CD4-positive, alpha-beta T cell treated with Interferon gamma for 1 hour (primary cell): Measurements from ENCODE around the gene NTM.

Experiments used
- DNase-seq: peaks from one replicate; pipeline ENCODE4 v3.0.0-alpha.2; 2020

NTM gene

DNA sequence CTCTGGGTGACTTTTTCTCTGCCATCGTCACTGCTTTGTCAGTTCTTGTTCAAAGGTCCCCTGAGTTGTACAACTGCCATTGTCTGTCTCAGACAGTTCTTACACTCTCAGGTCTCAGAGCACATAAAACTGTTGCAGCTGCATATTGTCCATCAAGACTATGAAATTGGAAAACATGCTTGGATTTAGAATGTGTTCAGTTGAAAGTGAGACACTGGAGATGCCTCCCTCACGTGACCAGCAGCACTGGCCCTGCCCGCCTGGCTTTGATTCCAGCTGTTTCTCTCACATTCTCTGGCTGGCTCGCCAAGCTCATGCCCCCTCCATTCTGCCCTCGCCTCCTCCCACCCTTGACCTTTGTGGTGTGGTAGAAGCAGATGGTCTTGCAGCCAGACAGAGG is 244.2 kb downstream of the NTM start:
- no peak for DNase-seq

DNA sequence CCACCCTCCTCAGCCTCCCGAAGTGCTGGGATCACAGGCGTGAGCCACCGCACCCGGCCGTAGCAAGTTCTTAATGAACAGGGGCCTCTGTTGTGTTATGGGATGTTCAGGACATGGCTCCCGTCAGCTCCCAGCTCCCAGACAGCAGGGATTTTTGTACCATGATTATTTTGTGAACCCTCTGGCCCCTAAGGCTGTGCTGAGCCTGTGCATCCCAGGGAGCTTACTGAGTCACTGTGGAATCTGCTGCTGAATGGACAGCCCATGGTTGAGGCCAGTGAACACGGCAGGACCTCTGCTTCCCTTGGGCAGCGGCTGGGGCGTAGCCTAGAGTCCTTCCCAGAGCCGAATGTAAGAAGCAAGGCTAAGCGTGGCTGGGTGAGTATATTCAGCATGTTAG is 245.2 kb downstream of the NTM start:
- no peak for DNase-seq

- no peak for DNase-seq
Measured at GRCh38 chr11:131616481-131617140, 246.2 kb downstream of the NTM start.

GRCh38 chr11:131618201-131618600 is 247.8 kb downstream of the NTM start:
- DNase-seq: no peak

GRCh38 chr11:131622193-131622592 is 251.8 kb downstream of the NTM start:
- DNase-seq: no peak

DNA sequence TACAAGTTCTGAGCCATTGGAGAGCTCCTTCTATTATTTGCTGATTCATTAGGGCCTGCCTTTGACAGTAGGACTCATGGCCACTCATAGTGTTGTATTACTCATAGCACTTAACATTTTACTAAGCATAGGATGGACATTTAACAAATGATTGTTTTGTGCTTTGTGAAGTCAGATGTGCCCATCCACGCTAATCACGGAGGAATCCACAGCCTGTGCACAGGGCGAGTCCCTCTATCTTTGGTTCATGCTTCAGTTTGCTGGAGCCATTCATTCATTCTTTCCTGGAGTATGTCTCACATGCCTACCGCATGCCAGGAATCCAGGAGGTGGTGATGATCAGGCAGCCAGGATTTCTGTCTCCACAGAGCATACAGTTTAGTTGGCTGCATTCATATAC is 254.1 kb downstream of the NTM start:
- no peak for DNase-seq

GRCh38 chr11:131626788-131627187 is 256.4 kb downstream of the NTM start:
- DNase-seq: no peak

- DNase-seq: no peak
Measured at GRCh38 chr11:131628739-131629138, 258.3 kb downstream of the NTM start.

DNA sequence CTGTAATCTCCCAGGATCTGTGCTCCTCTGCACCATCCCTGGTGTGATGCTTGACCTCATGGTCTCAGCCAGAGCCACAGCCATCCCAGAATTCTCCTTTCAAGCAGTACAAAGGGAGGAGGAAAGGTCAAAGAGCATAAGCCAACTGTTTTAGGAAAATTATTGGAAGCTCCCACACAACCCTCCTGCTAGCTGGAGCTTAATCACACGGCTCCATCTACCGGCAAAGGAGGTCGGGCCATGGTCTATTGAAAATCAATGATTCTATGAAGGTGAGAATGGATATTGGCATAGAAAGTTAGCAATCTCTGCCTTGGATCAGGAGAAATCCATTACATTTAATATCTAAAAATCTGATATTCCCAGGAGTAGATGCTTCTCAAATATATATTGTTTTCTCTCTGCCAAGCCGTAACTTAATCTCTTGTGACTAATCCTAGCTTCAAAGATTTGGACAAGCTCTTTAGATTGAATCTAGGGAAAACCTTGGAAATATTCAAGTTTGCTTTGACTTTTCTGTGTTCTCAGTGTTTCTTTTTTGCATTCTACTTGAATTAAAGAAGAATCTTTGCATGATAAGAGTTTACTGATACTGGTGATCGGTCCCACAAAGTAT is 259.6 kb downstream of the NTM start:
- DNase-seq: no peak

GRCh38 chr11:131632971-131633370 is 262.6 kb downstream of the NTM start:
- DNase-seq: no peak

- no peak for DNase-seq
Measured at GRCh38 chr11:131633921-131634715, 263.7 kb downstream of the NTM start.

DNA sequence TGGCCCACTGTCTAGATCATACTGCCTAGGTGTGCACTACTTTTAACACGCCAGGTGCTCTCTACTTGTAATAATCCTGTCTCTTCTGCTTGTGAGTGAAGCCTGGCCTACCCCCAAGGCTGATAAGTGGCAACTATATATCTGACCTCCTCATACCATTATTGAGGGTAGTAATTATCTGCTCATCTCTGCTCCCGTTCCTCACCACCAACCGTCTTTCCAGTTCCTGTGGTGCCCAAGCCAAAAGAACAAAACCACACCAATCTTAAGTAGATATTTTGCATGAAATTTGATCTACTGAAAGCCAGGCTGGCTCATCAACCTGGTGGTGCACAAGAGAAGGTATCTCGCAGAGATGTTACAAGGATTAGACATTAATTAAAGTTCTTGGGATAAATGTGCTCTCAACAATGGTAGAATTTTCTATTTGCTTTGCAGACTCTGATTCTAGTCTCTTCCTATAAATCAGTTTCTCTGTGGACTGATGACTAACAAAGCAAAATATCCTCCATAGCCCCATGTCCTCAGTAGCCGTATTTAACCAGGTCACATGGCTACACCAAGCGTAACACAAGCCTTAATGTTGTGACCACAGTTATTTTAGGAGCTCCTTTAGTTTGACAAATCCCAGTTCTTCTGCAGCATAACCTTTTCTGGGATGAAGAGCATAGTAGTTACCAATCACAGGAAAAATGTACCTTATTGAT is 267.2 kb downstream of the NTM start:
- no peak for DNase-seq

- no peak for DNase-seq
Measured at GRCh38 chr11:131638889-131639288, 268.5 kb downstream of the NTM start.

GRCh38 chr11:131640320-131640719 is 269.9 kb downstream of the NTM start:
- DNase-seq: no peak

GRCh38 chr11:131642756-131643531 is 272.5 kb downstream of the NTM start:
- no peak for DNase-seq

GRCh38 chr11:131644204-131644795 is 273.9 kb downstream of the NTM start:
- DNase-seq: no peak

- DNase-seq: no peak
Measured at GRCh38 chr11:131645237-131645636, 274.8 kb downstream of the NTM start.

DNA sequence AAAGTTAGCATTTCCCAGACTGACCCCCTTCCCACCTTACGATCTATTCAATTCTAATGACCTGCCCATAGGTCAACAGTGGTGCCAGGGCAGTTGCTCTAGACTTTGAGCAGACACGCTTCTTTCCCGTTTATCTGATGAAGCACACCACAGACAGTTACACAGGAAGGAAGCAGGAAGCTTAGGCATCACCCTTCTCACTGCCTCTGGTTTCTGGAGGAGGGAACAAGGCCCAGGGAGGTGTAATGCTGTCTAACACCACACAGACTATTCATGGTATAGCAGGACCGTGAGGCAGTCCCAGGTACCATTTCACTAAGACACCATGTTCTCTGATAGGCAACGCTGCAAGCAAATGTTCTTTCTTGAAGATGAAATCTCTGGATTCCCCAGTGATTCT is 279.4 kb downstream of the NTM start:
- no peak for DNase-seq

- no peak for DNase-seq
Measured at GRCh38 chr11:131652231-131652630, 281.8 kb downstream of the NTM start.

- no peak for DNase-seq
Measured at GRCh38 chr11:131653260-131653659, 282.8 kb downstream of the NTM start.

DNA sequence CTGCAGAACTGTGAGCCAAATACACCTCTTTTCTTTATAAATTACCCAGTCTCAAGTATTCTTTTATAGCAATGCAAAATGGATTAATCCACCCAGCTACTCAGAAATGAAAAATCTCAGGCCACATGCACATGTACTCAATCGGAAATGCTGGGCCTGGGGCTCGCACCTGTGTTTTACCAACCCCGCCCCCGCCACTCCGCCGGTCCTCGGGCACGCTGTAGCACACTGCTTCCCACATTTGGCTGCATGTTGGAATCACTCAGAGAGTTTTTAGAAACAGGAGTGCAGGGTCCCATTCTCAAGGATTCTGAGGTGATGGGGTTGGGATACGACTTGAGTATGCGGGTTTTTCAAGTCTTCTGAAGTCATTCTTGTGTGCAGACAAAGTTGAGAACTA is 284.4 kb downstream of the NTM start:
- DNase-seq: no peak

- no peak for DNase-seq
Measured at GRCh38 chr11:131656179-131656838, 285.9 kb downstream of the NTM start.
